Retinal pigment epithelial cell (primary cell): ENCODE data around the gene HOXD1.

Source experiments
- DNase-seq: peaks from one replicate; pipeline ENCODE4 v3.0.0-alpha.2; 2010; ENCODE audit warnings: low read depth
- H3K4me3 ChIP-seq: 2 replicates; pipeline ENCODE4 v1.5.1; 2011; ENCODE audit warnings: mild to moderate bottlenecking, low read length, control low read depth, moderate library complexity
- CTCF ChIP-seq: conservative IDR thresholded peaks from 2 replicates; pipeline ENCODE4 v1.5.1; 2011; ENCODE audit warnings: low read depth, low read length, control low read depth, inconsistent platforms

Gene HOXD1

GRCh38 chr2:176155356-176156044 is 33.0 kb upstream of the HOXD1 start:
- TF ChIP-seq CTCF = no peak
- DNase-seq = no peak
- H3K4me3 ChIP-seq = no peak overlapping the region

- no peak overlapping the region for H3K4me3 ChIP-seq
- DNase-seq = no peak
- no peak for TF ChIP-seq CTCF
Measured at GRCh38 chr2:176156301-176156806, 32.1 kb upstream of the HOXD1 start.

- H3K4me3 ChIP-seq = no peak within 1 kb of the TSS
- DNase-seq = no peak
- TF ChIP-seq CTCF = no peak
Measured at GRCh38 chr2:176156807-176157498, 31.5 kb upstream of the HOXD1 start, which contains the start of gene HOXD3. TSS of gene HOXD3 (plus strand) at chr2:176157307. CDS start at chr2:176169115, 11,808 bp downstream.

- TF ChIP-seq CTCF = no peak
- no peak for DNase-seq
- no peak overlapping the region for H3K4me3 ChIP-seq
Measured at GRCh38 chr2:176157499-176158185, 30.8 kb upstream of the HOXD1 start.

- TF ChIP-seq CTCF = no peak
- no peak overlapping the region for H3K4me3 ChIP-seq
- no peak for DNase-seq
Measured at GRCh38 chr2:176158186-176158591, 30.3 kb upstream of the HOXD1 start.

GRCh38 chr2:176158855-176159662 is 29.4 kb upstream of the HOXD1 start:
- H3K4me3 ChIP-seq = no peak overlapping the region
- no peak for DNase-seq
- no peak for TF ChIP-seq CTCF
